Spinal cord (tissue), 10 donors: ENCODE data around the gene NSUN7. TPM values are rescaled to one million over a fixed set of nuclear protein-coding genes. Genes with fewer than 3 reads are reported as not detected.
"Not testable (repeated sequence)": the region's sequence is repeated elsewhere in the genome, so short reads cannot be mapped to it uniquely, and the experiment has no call there.

Experiments used
- DNase-seq, 6 donors: peaks; one replicate each; pipeline versions ENCODE4 v3.0.0 to v3.0.0-alpha.2; 2013 to 2015; ENCODE audit warnings: low spot score in 6 of 6, low read depth in 4 of 6
- H3K27ac ChIP-seq: one replicate; pipeline ENCODE4 v1.5.1; 2013; ENCODE audit warnings: low read depth, low read length, control low read depth
- H3K27me3 ChIP-seq: one replicate; pipeline ENCODE4 v1.6.1; 2013; ENCODE audit warnings: low read length; ENCODE audit not compliant: control insufficient read depth, insufficient read depth
- H3K36me3 ChIP-seq: one replicate; pipeline ENCODE4 v1.6.1; 2013; ENCODE audit warnings: low read length; ENCODE audit not compliant: control insufficient read depth, insufficient read depth
- H3K4me1 ChIP-seq: one replicate; pipeline ENCODE4 v1.6.1; 2013; ENCODE audit warnings: low read length; ENCODE audit not compliant: control insufficient read depth, insufficient read depth
- H3K4me3 ChIP-seq: one replicate; pipeline ENCODE4 v1.5.1; 2013; ENCODE audit warnings: low read depth, low read length, control low read depth
- H3K9me3 ChIP-seq: one replicate; pipeline ENCODE4 v1.6.1; 2013; ENCODE audit warnings: low read length; ENCODE audit not compliant: control insufficient read depth, insufficient read depth
- WGBS: methylation state at CpG from one replicate; pipeline ENCODE4 v1.1.5; 2013; ENCODE audit warnings: missing lambda C conversion rate; ENCODE audit not compliant: insufficient coverage; 5-methylcytosine and 5-hydroxymethylcytosine counted together
- long read RNA-seq, 4 donors: transcript quantifications; one replicate each; lab custom pipeline, GENCODE V29; 2026
- polyA plus RNA-seq, 2 donors: library from polyadenylated mRNA; unstranded; fragments of 120-200 nt; gene quantifications; one replicate each; pipeline ENCODE4 v1.2.1, GENCODE V29; 2013; ENCODE audit not compliant: insufficient read length in 2 of 2
- total RNA-seq, 2 donors: library from RNA; depleted of rRNA in 1 of 2; stranded (reverse); fragments of 120-200 nt in 1 of 2; fragments of >200 nt in 1 of 2; gene quantifications; one replicate each; pipeline versions ENCODE4 v1.2.3 to v1.2.4, GENCODE V29; 2013 to 2014
- donor health status: healthy.

NSUN7 gene, protein sequence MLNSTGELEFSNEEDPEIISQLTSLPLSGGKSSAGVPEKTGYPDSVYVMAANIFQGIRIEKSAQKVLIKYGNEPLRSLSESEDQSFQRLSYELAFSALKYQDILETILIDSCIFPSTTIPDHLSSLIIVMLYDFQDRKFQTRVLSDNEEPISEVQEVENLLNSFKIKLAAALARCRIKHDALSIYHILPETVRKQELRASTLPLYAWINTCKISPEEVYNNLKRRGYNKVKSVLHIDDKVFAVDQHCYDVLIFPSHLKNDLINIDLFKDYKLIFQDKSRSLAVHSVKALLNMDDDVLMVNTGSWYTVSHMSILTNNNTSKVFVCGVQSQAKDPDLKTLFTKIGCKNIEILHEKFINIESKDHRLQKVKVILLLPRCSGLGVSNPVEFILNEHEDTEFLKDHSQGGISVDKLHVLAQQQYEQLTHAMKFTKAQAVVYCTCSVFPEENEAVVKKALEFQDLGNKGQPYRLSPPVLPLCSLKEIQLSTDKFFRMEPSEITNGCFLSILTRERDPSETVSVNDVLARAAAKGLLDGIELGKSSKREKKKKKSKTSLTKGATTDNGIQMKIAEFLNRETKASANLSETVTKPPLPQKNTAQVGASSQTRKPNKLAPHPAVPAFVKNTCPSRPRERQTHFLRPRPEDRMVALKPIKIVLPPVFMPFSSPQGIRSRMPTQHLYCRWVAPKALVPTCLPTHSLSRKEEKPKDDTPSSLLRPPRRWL
- total RNA-seq, result 1 to 10 TPM; 6.0 to 8.2 TPM
- polyA plus RNA-seq, result 1 to 10 TPM; 6.8 to 7.6 TPM
- long read RNA-seq, donor 1, partial matches to known transcripts, result 0 of 1 reads
- long read RNA-seq, donor 1, other reads (novel, unspliced or antisense), result 0 of 1 reads
- long read RNA-seq, donor 2, partial matches to known transcripts, result 0 of 2 reads
- long read RNA-seq, donor 2, other reads (novel, unspliced or antisense), result 0 of 2 reads
- long read RNA-seq, donor 3, partial matches to known transcripts, result 0 of 1 reads
- long read RNA-seq, donor 3, other reads (novel, unspliced or antisense), result 0 of 1 reads
- long read RNA-seq, donor 4, partial matches to known transcripts, result 0 of 2 reads
- long read RNA-seq, donor 4, other reads (novel, unspliced or antisense), result 0 of 2 reads

DNA sequence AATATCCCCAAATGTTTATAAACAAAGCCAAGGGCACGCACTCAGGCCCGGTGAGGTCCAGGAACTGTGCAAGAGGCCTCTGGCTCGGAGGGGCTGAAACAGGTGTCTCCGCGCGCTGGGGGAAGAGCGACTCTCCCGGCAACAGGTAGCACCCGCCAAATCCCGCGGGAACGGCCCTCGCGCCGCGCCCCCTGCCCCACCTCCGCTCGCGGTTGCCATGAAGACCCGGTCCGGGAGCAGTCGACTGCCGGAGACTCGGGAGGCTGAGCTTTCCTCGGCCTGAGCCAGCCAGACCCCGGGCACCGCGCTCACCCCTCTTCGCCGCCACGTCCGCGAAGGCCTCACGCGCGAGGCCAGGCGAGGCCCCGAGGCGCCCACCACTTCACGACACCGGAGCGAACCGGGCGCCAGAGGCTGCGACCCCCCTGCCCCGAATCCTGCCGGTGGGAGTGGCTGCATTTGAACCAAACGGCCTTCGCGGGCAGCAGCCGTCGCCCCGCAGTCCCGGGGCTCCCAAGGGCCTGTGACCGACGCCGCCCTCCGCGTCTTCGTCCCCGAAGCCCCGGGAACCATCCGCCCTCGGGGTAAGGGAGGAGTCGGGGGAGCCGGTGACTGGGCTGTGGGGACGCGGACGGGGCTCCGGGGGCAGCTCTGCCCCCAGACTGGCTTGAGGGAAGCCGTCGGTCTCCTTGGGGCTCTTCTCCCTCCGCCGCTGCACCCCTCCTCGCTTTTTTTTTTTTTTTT, at the start of gene NSUN7:
NSUN7 (plus strand) TSS at position 239 of the 744 bp plus-strand sequence. CDS start 739 bp downstream, outside the sequence.
- Histone ChIP-seq H3K9me3 (no peaks in the 10 kb centered on the region), H3K27ac (peak within 1 kb of the TSS; percentile 40), H3K27me3 (peaks cover 5% of the 10 kb centered on the region), H3K4me1 (peaks cover 17% of the 10 kb centered on the region), H3K36me3 (no peaks in the 10 kb centered on the region), H3K4me3 (peak within 1 kb of the TSS; percentile 64)
- peak in 4 of 6 donors; percentile 53 to 85 (median 69) for DNase-seq
- WGBS, result under 1% methylated on average over 75 of the region's 75 CpGs

GRCh38 chr4:40702137-40702799, 47.5 kb upstream of the NSUN7 start:
- no peak overlapping the region for H3K27ac ChIP-seq
- no peaks in the 10 kb centered on the region for H3K27me3 ChIP-seq
- no peaks in the 10 kb centered on the region for H3K36me3 ChIP-seq
- no peak for DNase-seq
- no peaks in the 10 kb centered on the region for H3K4me1 ChIP-seq
- WGBS, result 56% methylated on average over 2 of the region's 5 CpGs
- no peaks in the 10 kb centered on the region for H3K9me3 ChIP-seq
- no peak overlapping the region for H3K4me3 ChIP-seq

- Histone ChIP-seq H3K27me3 (no peaks in the 10 kb centered on the region), H3K9me3 (no peaks in the 10 kb centered on the region), H3K36me3 (no peaks in the 10 kb centered on the region), H3K27ac (no peak overlapping the region), H3K4me3 (no peak overlapping the region), H3K4me1 (no peaks in the 10 kb centered on the region)
- DNase-seq, result no peak
- WGBS, result 0% methylated on average over 1 of the region's 2 CpGs
Measured at GRCh38 chr4:40702800-40703151, 47.0 kb upstream of the NSUN7 start.

- Histone ChIP-seq H3K27ac (no peak overlapping the region), H3K4me1 (no peaks in the 10 kb centered on the region), H3K36me3 (no peaks in the 10 kb centered on the region), H3K4me3 (no peak overlapping the region), H3K9me3 (no peaks in the 10 kb centered on the region), H3K27me3 (no peaks in the 10 kb centered on the region)
- WGBS, result no CpG with 5 or more reads among the region's 5 CpGs
- DNase-seq, result no peak
Measured at GRCh38 chr4:40704073-40704472, 45.7 kb upstream of the NSUN7 start.

DNA sequence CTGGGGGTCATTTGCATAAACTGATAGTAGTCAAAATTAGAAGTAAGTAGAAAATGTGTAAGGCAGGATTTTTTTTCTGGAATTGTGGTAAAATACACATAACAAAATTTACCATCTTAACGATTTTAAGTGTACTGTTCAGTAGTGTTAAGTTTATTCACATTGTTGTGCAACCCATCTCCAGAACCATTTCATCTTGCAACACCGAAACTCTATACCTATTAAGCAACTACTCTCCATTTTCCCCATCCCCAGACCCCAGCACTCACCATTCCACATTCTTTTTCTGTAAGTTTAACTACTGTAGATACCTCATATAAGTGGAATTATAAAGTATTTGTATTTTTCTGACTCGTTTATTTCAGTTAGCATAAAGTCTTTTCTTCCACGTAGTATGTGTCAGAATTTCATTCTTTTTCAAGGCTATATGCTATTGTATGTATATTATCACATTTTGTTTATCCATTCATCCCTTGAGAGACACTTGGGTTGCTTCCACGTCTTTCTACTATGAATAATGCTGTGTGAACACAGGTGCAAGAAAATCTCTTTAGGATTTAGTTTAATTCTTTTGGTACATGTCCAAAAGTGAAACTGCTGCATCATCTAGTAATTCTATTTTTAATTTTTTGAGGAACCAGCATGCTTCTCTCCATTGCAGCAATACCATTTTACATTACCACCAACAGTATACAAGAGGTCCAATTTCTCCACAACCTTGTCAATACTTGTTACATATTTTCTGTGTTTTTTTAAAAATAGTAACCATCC, 39.1 kb upstream of the NSUN7 start:
- no CpG with 5 or more reads among the region's 5 CpGs for WGBS
- H3K4me3 ChIP-seq, result no peak overlapping the region
- DNase-seq, result peak in 1 of 6 donors; percentile 31
- H3K27me3 ChIP-seq, result no peaks in the 10 kb centered on the region
- no peaks in the 10 kb centered on the region for H3K4me1 ChIP-seq
- H3K27ac ChIP-seq, result no peak overlapping the region
- H3K9me3 ChIP-seq, result no peaks in the 10 kb centered on the region
- H3K36me3 ChIP-seq, result no peaks in the 10 kb centered on the region

DNA sequence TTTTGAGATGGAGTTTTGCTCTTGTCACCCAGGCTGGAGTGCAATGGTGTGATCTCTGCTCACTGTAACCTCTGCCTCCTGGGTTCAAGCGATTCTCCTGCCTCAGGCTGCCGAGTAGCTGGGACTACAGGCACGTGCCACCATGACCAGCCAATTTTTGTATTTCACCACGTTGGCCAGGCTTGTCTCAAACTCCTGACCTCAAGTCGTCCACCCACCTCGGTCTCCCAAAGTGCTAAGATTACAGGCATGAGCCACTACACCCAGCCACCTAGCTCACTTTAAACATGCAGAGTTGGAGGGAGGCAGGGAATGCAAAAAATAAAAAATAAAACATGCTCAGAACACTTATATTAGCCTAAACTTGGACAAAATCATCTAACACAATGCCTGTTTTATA, 36.8 kb upstream of the NSUN7 start:
- not testable (repeated sequence) for H3K4me3 ChIP-seq, H3K36me3 ChIP-seq, H3K4me1 ChIP-seq, H3K27ac ChIP-seq, H3K27me3 ChIP-seq, DNase-seq, H3K9me3 ChIP-seq
- 77% methylated on average over 4 of the region's 6 CpGs for WGBS

DNA sequence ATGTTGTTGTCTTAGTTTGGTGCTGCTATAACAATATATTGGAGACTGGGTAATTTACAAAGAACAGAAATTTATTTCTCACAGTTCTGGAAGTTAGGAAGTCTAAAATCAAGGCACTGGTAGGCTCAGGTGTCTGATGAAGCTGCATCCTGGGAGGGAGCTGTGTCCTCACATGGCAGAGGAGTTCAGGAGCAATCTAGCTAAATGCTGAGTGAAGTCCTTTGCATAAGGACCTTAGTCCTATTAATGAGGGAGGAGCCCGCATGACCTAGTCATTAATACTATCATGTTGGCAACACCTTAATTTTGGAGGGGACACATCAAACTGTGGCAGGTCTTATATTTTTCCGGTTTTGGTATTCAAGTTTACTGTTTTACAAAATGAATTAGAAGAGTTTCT, 36.0 kb upstream of the NSUN7 start:
- no peaks in the 10 kb centered on the region for H3K9me3 ChIP-seq
- H3K27me3 ChIP-seq, result no peaks in the 10 kb centered on the region
- H3K27ac ChIP-seq, result no peak overlapping the region
- no peaks in the 10 kb centered on the region for H3K4me1 ChIP-seq
- 100% methylated on average over 1 of the region's 2 CpGs for WGBS
- no peaks in the 10 kb centered on the region for H3K36me3 ChIP-seq
- DNase-seq, result no peak
- H3K4me3 ChIP-seq, result no peak overlapping the region

- no peaks in the 10 kb centered on the region for H3K9me3 ChIP-seq
- H3K27me3 ChIP-seq, result no peaks in the 10 kb centered on the region
- no peak overlapping the region for H3K27ac ChIP-seq
- no peaks in the 10 kb centered on the region for H3K36me3 ChIP-seq
- H3K4me1 ChIP-seq, result no peaks in the 10 kb centered on the region
- peak in 1 of 6 donors; percentile 7 for DNase-seq
- 21% methylated on average over 2 of the region's 3 CpGs for WGBS
- H3K4me3 ChIP-seq, result no peak overlapping the region
Measured at GRCh38 chr4:40718586-40718985, 31.2 kb upstream of the NSUN7 start.
